Left ventricle myocardium inferior (tissue), 1 donor: ENCODE results near the gene SERTAD1. TPM values are rescaled to one million over a fixed set of nuclear protein-coding genes. Genes with fewer than 3 reads are reported as not detected.

Experiments
- DNase-seq: peaks from one replicate; pipeline ENCODE4 v3.0.0-alpha.2; 2020
- H3K27ac ChIP-seq: fragments of 200-600 bp; replicated peaks from 2 replicates; pipeline ENCODE4 v1.8.0; 2021
- H3K27me3 ChIP-seq: fragments of 200-600 bp; 2 replicates; pipeline ENCODE4 v1.8.0; 2021; ENCODE audit warnings: low read depth
- H3K36me3 ChIP-seq: fragments of 200-600 bp; 2 replicates; pipeline ENCODE4 v1.8.0; 2021
- H3K4me1 ChIP-seq: fragments of 200-600 bp; 2 replicates; pipeline ENCODE4 v1.8.0; 2021
- H3K4me3 ChIP-seq: fragments of 200-600 bp; 2 replicates; pipeline ENCODE4 v1.8.0; 2021; ENCODE audit warnings: mild to moderate bottlenecking, moderate library complexity
- H3K9me3 ChIP-seq: fragments of 200-600 bp; replicated peaks from 2 replicates; pipeline ENCODE4 v1.8.0; 2021
- intact Hi-C: fragments of 100-400 bp; cut with micrococcal nuclease; formaldehyde crosslinking; loops from one replicate; pipeline ENCODE4 v1.11.0; 2022
- total RNA-seq: library from RNA; stranded (reverse); fragmentation: NEBNext Ultra II Directional; extraction: Animal tissue kit (Norgen Biotek cat#: 25700); gene quantifications from one replicate; pipeline ENCODE4 v1.2.1, GENCODE V29; 2021
- TF ChIP-seq, protein P1 (sequence below): fragments of 200-600 bp; IDR thresholded peaks from 2 replicates; pipeline ENCODE4 v1.8.0; 2021; ENCODE audit warnings: antibody characterized with exemption, mild to moderate bottlenecking, borderline replicate concordance
- donor health status: DM: no; HTN: yes; CAD: no; lungs with severe emphysema.

The SERTAD1 gene
- total RNA-seq, 1 donor from 2014 or later = 9.2 TPM

DNA sequence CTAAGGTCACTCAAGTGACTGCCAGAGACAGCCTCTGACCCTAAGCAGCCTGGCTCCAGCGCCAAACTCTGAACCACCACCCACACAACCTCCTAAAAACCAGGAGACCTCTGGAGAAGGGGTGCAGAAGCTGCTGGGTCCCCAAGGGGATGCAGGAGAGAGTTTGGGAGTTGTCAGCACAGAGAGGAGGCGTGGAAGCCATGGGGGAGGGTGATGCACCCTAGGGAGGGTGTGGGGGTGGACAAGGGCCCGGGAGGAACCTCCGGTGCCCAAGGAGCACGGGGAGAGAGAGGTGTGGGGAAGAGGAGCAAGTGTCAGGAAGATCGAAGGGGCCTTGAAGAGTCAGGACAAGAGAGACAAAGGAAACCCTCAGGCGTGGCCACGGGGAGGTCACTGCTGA lies 33.7 kb downstream of the SERTAD1 start:
- no peaks in the 10 kb centered on the region for H3K9me3 ChIP-seq
- no peaks in the 10 kb centered on the region for H3K36me3 ChIP-seq
- H3K4me1 ChIP-seq = peaks cover 3% of the 10 kb centered on the region
- H3K27ac ChIP-seq = no peak overlapping the region
- intact Hi-C loops = no loop called here
- DNase-seq = no peak
- no peak overlapping the region for H3K4me3 ChIP-seq
- TF ChIP-seq, protein P1, sequence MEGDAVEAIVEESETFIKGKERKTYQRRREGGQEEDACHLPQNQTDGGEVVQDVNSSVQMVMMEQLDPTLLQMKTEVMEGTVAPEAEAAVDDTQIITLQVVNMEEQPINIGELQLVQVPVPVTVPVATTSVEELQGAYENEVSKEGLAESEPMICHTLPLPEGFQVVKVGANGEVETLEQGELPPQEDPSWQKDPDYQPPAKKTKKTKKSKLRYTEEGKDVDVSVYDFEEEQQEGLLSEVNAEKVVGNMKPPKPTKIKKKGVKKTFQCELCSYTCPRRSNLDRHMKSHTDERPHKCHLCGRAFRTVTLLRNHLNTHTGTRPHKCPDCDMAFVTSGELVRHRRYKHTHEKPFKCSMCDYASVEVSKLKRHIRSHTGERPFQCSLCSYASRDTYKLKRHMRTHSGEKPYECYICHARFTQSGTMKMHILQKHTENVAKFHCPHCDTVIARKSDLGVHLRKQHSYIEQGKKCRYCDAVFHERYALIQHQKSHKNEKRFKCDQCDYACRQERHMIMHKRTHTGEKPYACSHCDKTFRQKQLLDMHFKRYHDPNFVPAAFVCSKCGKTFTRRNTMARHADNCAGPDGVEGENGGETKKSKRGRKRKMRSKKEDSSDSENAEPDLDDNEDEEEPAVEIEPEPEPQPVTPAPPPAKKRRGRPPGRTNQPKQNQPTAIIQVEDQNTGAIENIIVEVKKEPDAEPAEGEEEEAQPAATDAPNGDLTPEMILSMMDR = no peak
- no peaks in the 10 kb centered on the region for H3K27me3 ChIP-seq

GRCh38 chr19:40390084-40390742 lies 35.6 kb downstream of the SERTAD1 start, which contains the start of gene HIPK4:
Gene HIPK4 (minus strand): TSS chr19:40390181. CDS start chr19:40389902, 279 bp downstream.
- intact Hi-C loops = no loop called here
- Histone ChIP-seq H3K27me3 (no peaks in the 10 kb centered on the region), H3K9me3 (no peaks in the 10 kb centered on the region), H3K36me3 (no peaks in the 10 kb centered on the region), H3K4me1 (peaks cover 3% of the 10 kb centered on the region), H3K27ac (no peak within 1 kb of the TSS), H3K4me3 (no peak within 1 kb of the TSS)
- TF ChIP-seq, protein P1 = no peak
- DNase-seq = no peak

DNA sequence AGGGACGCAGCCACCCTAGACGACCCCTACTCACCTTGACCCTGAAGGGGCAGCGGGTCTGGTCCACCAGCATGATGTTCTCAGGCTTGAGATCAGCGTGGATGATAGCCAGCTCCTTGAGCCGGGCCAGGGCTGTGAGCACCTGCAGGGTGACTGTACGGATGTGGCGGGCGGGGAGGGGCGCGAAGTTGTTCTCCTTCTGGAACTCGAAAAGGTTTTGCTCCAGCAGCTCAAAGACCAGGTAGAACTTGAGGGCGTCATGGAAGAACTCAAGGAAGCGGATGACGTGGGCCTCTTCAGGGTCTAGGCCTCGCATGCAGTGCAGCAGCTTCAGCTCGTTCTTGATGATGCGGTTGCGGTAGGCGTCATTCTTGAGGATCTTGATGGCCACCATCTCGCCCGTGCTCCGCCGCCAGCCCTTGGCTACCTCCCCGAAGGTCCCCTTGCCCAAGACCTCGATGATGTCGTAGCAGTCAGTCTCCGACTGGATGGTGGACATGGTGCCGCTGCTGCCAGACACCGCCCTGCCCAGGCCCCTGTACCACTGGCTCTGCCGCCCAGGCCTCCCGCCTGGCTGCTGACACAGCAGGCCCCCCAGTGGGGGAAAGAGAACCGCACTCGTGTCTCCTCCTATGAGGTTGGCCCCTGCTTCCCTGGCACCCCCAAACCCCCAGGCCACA lies 36.2 kb downstream of the SERTAD1 start:
- intact Hi-C loops = no loop called here
- H3K27me3 ChIP-seq = no peaks in the 10 kb centered on the region
- H3K4me1 ChIP-seq = peaks cover 3% of the 10 kb centered on the region
- TF ChIP-seq, protein P1 = no peak
- no peak for DNase-seq
- no peak overlapping the region for H3K27ac ChIP-seq
- no peak overlapping the region for H3K4me3 ChIP-seq
- no peaks in the 10 kb centered on the region for H3K9me3 ChIP-seq
- no peaks in the 10 kb centered on the region for H3K36me3 ChIP-seq

- no peak for DNase-seq
- no peaks in the 10 kb centered on the region for H3K27me3 ChIP-seq
- intact Hi-C loops = no loop called here
These were observed 37.3 kb downstream of the SERTAD1 start for GRCh38 chr19:40388481-40388880.

DNA sequence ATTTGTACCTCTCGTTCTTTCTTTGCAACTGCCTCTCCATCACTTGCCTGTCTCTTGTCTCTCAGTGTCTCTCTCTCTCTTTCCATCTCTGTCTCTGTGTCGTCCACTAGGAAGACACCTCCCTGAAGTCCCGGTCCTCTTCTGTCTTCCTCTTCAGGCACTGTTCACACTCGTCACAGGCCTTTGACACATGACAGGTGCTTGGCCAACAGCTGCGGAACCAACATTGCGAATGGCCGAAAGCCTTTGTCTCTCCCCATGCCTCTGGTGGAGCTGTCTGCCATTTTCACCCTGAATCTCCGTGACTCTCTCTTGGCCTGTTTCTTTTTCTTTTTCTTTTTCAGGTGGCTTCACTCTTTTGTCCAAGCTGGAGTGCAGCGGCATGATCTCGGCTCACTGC lies 38.6 kb downstream of the SERTAD1 start:
- no peaks in the 10 kb centered on the region for H3K27me3 ChIP-seq
- intact Hi-C loops = no loop called here
- H3K4me1 ChIP-seq = no peaks in the 10 kb centered on the region
- TF ChIP-seq, protein P1 = no peak
- no peaks in the 10 kb centered on the region for H3K36me3 ChIP-seq
- no peak overlapping the region for H3K4me3 ChIP-seq
- no peak overlapping the region for H3K27ac ChIP-seq
- no peak for DNase-seq
- H3K9me3 ChIP-seq = no peaks in the 10 kb centered on the region

More at GRCh38 chr19:40388481-40388880, 37.3 kb downstream of the SERTAD1 start:
- no peaks in the 10 kb centered on the region for H3K9me3 ChIP-seq
- peaks cover 3% of the 10 kb centered on the region for H3K4me1 ChIP-seq
- H3K4me3 ChIP-seq = no peak overlapping the region
- H3K27ac ChIP-seq = no peak overlapping the region
- no peaks in the 10 kb centered on the region for H3K36me3 ChIP-seq
- TF ChIP-seq, protein P1 = no peak
